Stimulated activated CD8-positive, alpha-beta memory T cell treated with anti-CD3 and anti-CD28 coated beads, Interleukin-7, amount 100 ng/mL, for 48 hours (primary cell): ENCODE results near the gene TTI1.

Source experiments
- DNase-seq, 2 donors: peaks; one replicate each; pipeline ENCODE4 v3.0.0-alpha.2; 2020; ENCODE audit warnings: low read depth in 1 of 2; ENCODE audit errors: extremely low read depth in 1 of 2

Gene TTI1

GRCh38 chr20:38033330-38034107 is at the start of gene TTI1, which contains the start of gene RPRD1B:
Gene TTI1 (minus strand): TSS chr20:38033456. CDS start chr20:38013816, 19,640 bp downstream.
Gene RPRD1B (plus strand): TSS chr20:38033746. CDS start chr20:38033948, 202 bp downstream.
- peak; percentile 73 to 82 for DNase-seq

- no peak for DNase-seq
Observed at GRCh38 chr20:38082894-38083293, 49.6 kb upstream of the TTI1 start.

- DNase-seq = no peak
Observed at GRCh38 chr20:38081575-38081974, 48.3 kb upstream of the TTI1 start.

DNA sequence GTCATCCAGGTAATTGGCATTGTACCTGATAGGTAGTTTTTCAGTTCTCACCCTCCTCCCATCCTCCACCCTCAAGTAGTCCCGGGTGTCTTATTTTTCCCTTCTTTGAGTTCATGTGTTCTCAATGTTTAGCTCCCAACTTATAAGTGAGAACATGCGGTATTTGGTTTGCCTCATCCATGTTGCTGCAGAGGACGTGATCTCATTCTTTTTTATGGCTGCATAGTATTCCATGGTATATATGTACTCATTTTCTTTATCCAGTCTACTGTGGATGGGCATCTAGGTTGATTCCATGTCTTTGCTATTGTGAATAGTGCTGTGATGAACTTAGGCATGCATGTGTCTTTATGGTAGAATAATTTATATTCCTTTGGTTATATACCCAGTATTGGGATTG is 46.1 kb upstream of the TTI1 start:
- no peak for DNase-seq

GRCh38 chr20:38078084-38078483 is 44.8 kb upstream of the TTI1 start:
- DNase-seq = no peak

- no peak for DNase-seq
Observed at GRCh38 chr20:38076548-38076947, 43.3 kb upstream of the TTI1 start.

DNA sequence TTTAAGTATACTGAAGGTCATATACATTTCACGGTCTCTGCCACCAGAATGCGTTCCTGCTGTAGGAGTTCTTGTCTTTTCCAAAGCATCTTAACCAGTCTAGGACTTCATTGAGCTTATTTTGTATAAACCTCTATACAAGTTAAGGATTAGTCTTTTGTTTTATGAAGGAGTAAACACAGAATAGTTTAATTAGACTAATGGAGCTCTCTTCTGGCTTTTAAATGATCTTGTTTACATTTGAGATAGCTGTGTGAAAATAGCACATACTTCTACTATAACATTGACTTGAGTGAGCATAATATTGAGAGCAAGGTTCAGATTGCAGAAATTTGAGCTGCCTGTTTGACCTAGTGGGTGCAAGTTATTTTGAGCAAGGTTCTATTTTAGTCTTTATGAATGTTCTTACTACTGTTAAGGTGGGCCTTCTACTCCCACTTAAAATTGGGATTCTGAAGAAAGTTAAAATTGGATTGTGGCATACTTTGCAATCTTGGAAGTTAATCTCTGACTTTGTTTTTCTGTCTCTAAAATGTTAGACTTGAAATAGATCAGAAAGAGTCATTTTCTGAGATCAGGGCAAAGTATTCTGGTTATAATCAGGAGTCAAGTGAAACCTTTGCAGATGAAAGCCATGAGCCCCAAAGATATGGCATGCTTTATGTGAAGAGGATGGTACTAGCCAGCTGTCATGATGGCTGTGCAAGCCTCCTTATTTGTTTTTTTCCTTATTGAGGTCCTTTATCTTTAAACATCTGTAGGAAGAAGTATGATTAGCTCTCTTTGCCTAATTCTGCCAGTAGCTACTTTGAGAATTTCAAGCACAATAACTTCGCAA is 42.1 kb upstream of the TTI1 start:
- DNase-seq = no peak

- no peak for DNase-seq
Observed at GRCh38 chr20:38073307-38074071, 40.2 kb upstream of the TTI1 start.

- no peak for DNase-seq
Observed at GRCh38 chr20:38072898-38073297, 39.6 kb upstream of the TTI1 start.

DNA sequence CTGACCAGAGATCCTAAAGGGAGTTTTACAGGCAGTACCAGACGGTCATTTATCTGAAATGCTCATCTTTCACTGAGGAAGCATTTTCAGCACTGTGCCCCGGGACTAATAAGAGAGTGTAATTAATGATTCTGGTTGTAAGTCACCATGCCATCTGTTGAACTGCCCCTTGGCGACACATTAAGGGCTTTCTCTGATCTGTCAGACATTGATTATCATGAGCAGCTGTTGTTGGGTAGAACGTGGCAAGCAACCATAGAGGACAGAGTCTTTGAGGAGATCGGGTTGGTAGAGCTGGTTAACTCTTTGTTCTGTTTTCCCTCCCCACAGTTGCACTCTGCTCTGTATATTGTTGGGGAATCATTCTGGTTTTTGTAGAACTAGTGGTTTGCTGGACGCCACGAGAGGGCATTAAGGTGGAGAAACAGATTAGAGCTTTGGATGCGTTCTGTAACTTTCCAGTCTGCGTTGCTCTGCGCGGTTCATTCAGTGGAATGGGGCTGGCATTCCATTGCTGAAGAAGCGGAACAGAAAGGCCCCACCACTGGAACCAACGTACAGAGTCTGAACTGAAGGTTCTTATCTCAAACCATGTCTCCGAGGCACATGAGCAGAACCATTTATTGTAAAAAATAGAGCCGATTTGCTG is 34.6 kb upstream of the TTI1 start:
- no peak for DNase-seq

GRCh38 chr20:38066969-38067716 is 33.9 kb upstream of the TTI1 start:
- no peak for DNase-seq

GRCh38 chr20:38065764-38066375 is 32.6 kb upstream of the TTI1 start:
- DNase-seq = no peak

- DNase-seq = no peak
Observed at GRCh38 chr20:38063911-38064530, 30.8 kb upstream of the TTI1 start.

- no peak for DNase-seq
Observed at GRCh38 chr20:38062890-38063289, 29.6 kb upstream of the TTI1 start.

- no peak for DNase-seq
Observed at GRCh38 chr20:38061109-38061508, 27.9 kb upstream of the TTI1 start.

- DNase-seq = no peak
Observed at GRCh38 chr20:38060536-38060935, 27.3 kb upstream of the TTI1 start.

DNA sequence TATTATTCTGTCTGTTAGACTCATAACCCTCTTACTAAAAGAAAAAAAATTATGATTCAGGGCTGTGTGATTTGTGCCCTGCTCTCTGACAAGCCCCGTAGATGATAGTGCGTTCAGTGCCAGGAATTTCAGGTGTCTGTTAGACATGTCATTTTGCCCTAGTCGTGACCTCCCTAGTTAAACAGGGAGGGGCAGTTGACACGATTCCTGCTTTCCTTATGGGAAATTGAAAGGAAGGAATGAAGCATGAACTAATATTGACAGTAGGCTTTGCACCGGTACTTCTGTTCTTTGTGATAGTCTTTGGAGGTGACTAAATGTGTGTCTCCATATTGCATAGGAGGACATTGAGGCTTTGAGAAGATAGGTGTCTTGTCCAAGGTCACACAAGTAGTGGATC is 26.6 kb upstream of the TTI1 start:
- no peak for DNase-seq

DNA sequence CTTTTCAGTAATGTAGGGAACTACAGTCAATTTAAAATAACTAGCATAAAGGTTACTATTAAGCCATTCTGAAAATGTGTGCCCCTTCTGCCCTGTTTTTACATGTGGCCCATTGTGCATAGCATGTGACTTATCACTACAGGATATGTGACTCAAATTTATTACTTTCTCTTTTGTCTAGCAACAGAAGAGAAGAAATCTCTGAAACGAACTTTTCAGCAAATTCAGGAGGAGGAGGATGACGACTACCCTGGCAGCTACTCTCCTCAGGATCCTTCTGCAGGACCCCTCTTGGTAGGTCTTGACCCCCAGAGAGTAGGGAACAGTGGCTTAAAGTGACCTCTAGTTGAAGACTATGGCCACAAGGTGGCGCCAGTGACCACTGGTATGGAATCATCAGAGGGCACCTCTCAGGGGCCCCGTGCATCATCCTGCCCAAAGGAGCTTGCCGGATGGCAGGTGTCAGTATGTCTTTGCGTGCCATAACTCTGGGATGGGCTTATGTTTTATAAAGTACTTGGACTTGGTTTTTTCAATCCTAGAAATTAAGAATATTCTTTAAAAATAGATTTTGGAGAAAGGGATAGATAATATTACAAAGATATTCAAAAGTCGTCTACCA is 24.2 kb upstream of the TTI1 start:
- DNase-seq = peak; percentile 31 to 55

- DNase-seq = no peak
Observed at GRCh38 chr20:38055848-38056247, 22.6 kb upstream of the TTI1 start.
